ENCODE data around the gene VWF. TPM values are rescaled to one million over a fixed set of nuclear protein-coding genes. Genes with fewer than 3 reads are reported as not detected.

VWF gene
- polyA plus RNA-seq (2013, experiment 1 of 2): 0.07 TPM
- 0.12 TPM for polyA plus RNA-seq (2013, experiment 2 of 2)

DNA sequence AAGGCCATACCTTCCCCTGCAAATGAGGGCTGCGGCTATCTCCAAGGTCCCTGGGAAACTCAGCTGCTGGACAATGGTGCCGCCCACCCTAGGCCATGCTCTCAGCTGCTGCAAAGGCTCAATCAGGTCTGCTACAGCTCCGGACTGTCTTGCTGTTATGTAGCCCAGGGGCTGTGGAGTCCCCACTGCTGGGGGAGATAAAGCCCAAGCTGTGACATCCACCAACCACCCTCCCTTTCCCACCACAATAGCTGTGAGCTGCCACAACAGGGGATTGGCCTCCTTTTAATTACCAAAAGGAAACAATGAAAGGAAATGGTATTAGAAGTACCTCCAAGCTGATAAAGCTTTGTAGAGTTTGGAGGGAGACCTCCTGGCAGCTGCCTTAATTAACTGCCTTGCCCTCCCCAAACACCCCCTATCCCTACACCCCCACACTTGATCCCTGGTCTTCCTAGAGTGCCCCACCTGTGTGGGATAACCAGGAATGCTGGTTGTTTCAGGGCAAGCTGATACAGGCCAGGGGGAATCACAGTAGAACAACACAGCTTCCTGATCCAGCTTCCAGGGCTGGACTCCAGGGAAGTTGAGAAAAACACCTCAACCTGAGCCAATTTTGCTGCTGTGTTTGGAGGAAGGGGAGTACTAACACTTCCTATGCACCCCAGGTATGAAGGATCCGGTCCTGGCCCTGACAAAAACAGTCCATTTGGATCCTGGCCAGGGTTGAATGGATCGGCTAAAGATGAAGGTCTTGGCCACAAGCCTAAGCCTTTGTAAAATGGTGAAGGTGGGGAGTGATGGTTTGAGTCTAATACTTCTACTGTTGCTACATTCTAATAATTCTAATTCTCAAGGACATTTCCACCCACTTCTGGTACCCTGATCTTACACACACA lies at the start of gene VWF:
Gene VWF (minus strand): TSS at position 260 of the 899 bp plus-strand sequence. CDS start 1,474 bp downstream, outside the sequence.
- Histone ChIP-seq H2BK15ac (ENCODE audit: low read depth, poor library complexity, severe bottlenecking) (peak within 1 kb of the TSS; percentile 71), H2BK120ac (ENCODE audit: low read depth, low read length) (no peak within 1 kb of the TSS), H4K8ac (ENCODE audit: low read length) (no peak within 1 kb of the TSS), H4K91ac (ENCODE audit: low read length) (no peak within 1 kb of the TSS), H3K36me3 (ENCODE audit: control insufficient read depth in 1 of 2, insufficient read depth in 2 of 2, low read depth in 1 of 2, low read length in 2 of 2) (no peaks in the 10 kb centered on the region), H3K4me1 (ENCODE audit: control insufficient read depth, insufficient read depth, low read depth, low read length) (peaks cover 10% of the 10 kb centered on the region), H2AFZ (ENCODE audit: low read depth, low read length) (no peak within 1 kb of the TSS), H3K27me3 (ENCODE audit: control insufficient read depth in 1 of 2, insufficient read depth in 1 of 2, low read length in 2 of 2) (peaks cover 0 to 32% of the 10 kb centered on the region in 2 experiments), H3K18ac (ENCODE audit: low read depth in 1 of 2, low read length in 2 of 2) (peak within 1 kb of the TSS in 1 of 2 experiments; percentile 12), H3K79me1 (replicated peaks; ENCODE audit: low read length, poor library complexity, severe bottlenecking) (no peaks in the 10 kb centered on the region), H2BK12ac (ENCODE audit: low read length in 2 of 2) (no peak within 1 kb of the TSS), H3K14ac (ENCODE audit: low read length in 2 of 2) (peak within 1 kb of the TSS in 1 of 2 experiments; percentile 26), H3K9me3 (ENCODE audit: control insufficient read depth, low read length) (no peaks in the 10 kb centered on the region), H3K9ac (ENCODE audit: low read length) (no peak within 1 kb of the TSS), H2AK5ac (ENCODE audit: low read length, severe bottlenecking) (peak within 1 kb of the TSS; percentile 47), H3K4me3 (ENCODE audit: insufficient read depth in 1 of 2, low read depth in 1 of 2, low read length in 2 of 2) (no peak within 1 kb of the TSS), H3K4me2 (ENCODE audit: low read length, poor library complexity, severe bottlenecking) (no peak within 1 kb of the TSS), H3K4ac (ENCODE audit: low read depth in 1 of 2, low read length in 2 of 2) (no peak within 1 kb of the TSS), H2BK5ac (ENCODE audit: low read depth, low read length, poor library complexity, severe bottlenecking) (no peak within 1 kb of the TSS), H3K23ac (ENCODE audit: low read length in 2 of 2) (no peak within 1 kb of the TSS), H3K27ac (ENCODE audit: low read length, poor library complexity, severe bottlenecking) (no peak within 1 kb of the TSS)
- WGBS: 73% methylated on average over 5 of the region's 5 CpGs
- DNase-seq: no peak

GRCh38 chr12:6172862-6173261 lies 48.4 kb upstream of the VWF start:
- WGBS: 85% methylated on average over 3 of the region's 4 CpGs

GRCh38 chr12:6172086-6172485 lies 47.6 kb upstream of the VWF start:
- Histone ChIP-seq H3K27me3 (ENCODE audit: control insufficient read depth in 1 of 2, insufficient read depth in 1 of 2, low read length in 2 of 2) (no peaks in the 10 kb centered on the region), H4K8ac (ENCODE audit: low read length) (no peak overlapping the region), H3K79me1 (replicated peaks; ENCODE audit: low read length, poor library complexity, severe bottlenecking) (no peaks in the 10 kb centered on the region), H2BK120ac (ENCODE audit: low read depth, low read length) (no peak overlapping the region), H2BK5ac (ENCODE audit: low read depth, low read length, poor library complexity, severe bottlenecking) (no peak overlapping the region), H3K9me3 (ENCODE audit: control insufficient read depth, low read length) (no peaks in the 10 kb centered on the region), H2BK15ac (ENCODE audit: low read depth, poor library complexity, severe bottlenecking) (no peak overlapping the region), H4K91ac (ENCODE audit: low read length) (no peak overlapping the region), H3K9ac (ENCODE audit: low read length) (no peak overlapping the region), H3K27ac (ENCODE audit: low read length, poor library complexity, severe bottlenecking) (no peak overlapping the region), H3K18ac (ENCODE audit: low read depth in 1 of 2, low read length in 2 of 2) (no peak overlapping the region), H3K14ac (ENCODE audit: low read length in 2 of 2) (no peak overlapping the region), H3K36me3 (ENCODE audit: control insufficient read depth in 1 of 2, insufficient read depth in 2 of 2, low read depth in 1 of 2, low read length in 2 of 2) (no peaks in the 10 kb centered on the region), H3K4me2 (ENCODE audit: low read length, poor library complexity, severe bottlenecking) (no peak overlapping the region), H3K23ac (ENCODE audit: low read length in 2 of 2) (no peak overlapping the region), H2AFZ (ENCODE audit: low read depth, low read length) (no peak overlapping the region), H3K4me3 (ENCODE audit: insufficient read depth in 1 of 2, low read depth in 1 of 2, low read length in 2 of 2) (no peak overlapping the region), H2BK12ac (ENCODE audit: low read length in 2 of 2) (peak overlapping the region in 1 of 2 experiments; percentile 23), H3K4ac (ENCODE audit: low read depth in 1 of 2, low read length in 2 of 2) (no peak overlapping the region), H3K4me1 (ENCODE audit: control insufficient read depth, insufficient read depth, low read depth, low read length) (peaks cover 9% of the 10 kb centered on the region), H2AK5ac (ENCODE audit: low read length, severe bottlenecking) (no peak overlapping the region)
- no peak for DNase-seq
- 96% methylated on average over 15 of the region's 15 CpGs for WGBS

More at GRCh38 chr12:6172862-6173261, 48.4 kb upstream of the VWF start:
- Histone ChIP-seq H3K79me1 (replicated peaks; ENCODE audit: low read length, poor library complexity, severe bottlenecking) (no peaks in the 10 kb centered on the region), H4K91ac (ENCODE audit: low read length) (no peak overlapping the region), H2BK15ac (ENCODE audit: low read depth, poor library complexity, severe bottlenecking) (no peak overlapping the region), H3K14ac (ENCODE audit: low read length in 2 of 2) (no peak overlapping the region), H3K4me3 (ENCODE audit: insufficient read depth in 1 of 2, low read depth in 1 of 2, low read length in 2 of 2) (no peak overlapping the region), H4K8ac (ENCODE audit: low read length) (no peak overlapping the region), H3K27ac (ENCODE audit: low read length, poor library complexity, severe bottlenecking) (no peak overlapping the region), H3K36me3 (ENCODE audit: control insufficient read depth in 1 of 2, insufficient read depth in 2 of 2, low read depth in 1 of 2, low read length in 2 of 2) (no peaks in the 10 kb centered on the region), H3K4me1 (ENCODE audit: control insufficient read depth, insufficient read depth, low read depth, low read length) (peaks cover 5% of the 10 kb centered on the region), H3K23ac (ENCODE audit: low read length in 2 of 2) (no peak overlapping the region), H3K4me2 (ENCODE audit: low read length, poor library complexity, severe bottlenecking) (no peak overlapping the region), H2BK12ac (ENCODE audit: low read length in 2 of 2) (no peak overlapping the region), H3K9ac (ENCODE audit: low read length) (no peak overlapping the region), H3K27me3 (ENCODE audit: control insufficient read depth in 1 of 2, insufficient read depth in 1 of 2, low read length in 2 of 2) (no peaks in the 10 kb centered on the region), H2AK5ac (ENCODE audit: low read length, severe bottlenecking) (no peak overlapping the region), H3K18ac (ENCODE audit: low read depth in 1 of 2, low read length in 2 of 2) (no peak overlapping the region), H2BK120ac (ENCODE audit: low read depth, low read length) (no peak overlapping the region), H2AFZ (ENCODE audit: low read depth, low read length) (no peak overlapping the region), H3K4ac (ENCODE audit: low read depth in 1 of 2, low read length in 2 of 2) (no peak overlapping the region), H3K9me3 (ENCODE audit: control insufficient read depth, low read length) (no peaks in the 10 kb centered on the region), H2BK5ac (ENCODE audit: low read depth, low read length, poor library complexity, severe bottlenecking) (no peak overlapping the region)
- DNase-seq: no peak

- peak overlapping the region; percentile 43 to 76 for H3K4ac ChIP-seq (ENCODE audit: low read depth in 1 of 2, low read length in 2 of 2)
- H4K91ac ChIP-seq (ENCODE audit: low read length): peak overlapping the region; percentile 10
- H4K8ac ChIP-seq (ENCODE audit: low read length): peak overlapping the region; percentile 55
- H2BK15ac ChIP-seq (ENCODE audit: low read depth, poor library complexity, severe bottlenecking): no peak overlapping the region
- H2BK5ac ChIP-seq (ENCODE audit: low read depth, low read length, poor library complexity, severe bottlenecking): no peak overlapping the region
- DNase-seq: no peak
- peak overlapping the region in 1 of 2 experiments; percentile 29 for H3K4me3 ChIP-seq (ENCODE audit: insufficient read depth in 1 of 2, low read depth in 1 of 2, low read length in 2 of 2)
- no peaks in the 10 kb centered on the region for H3K36me3 ChIP-seq (ENCODE audit: control insufficient read depth in 1 of 2, insufficient read depth in 2 of 2, low read depth in 1 of 2, low read length in 2 of 2)
- no peak overlapping the region for H3K4me2 ChIP-seq (ENCODE audit: low read length, poor library complexity, severe bottlenecking)
- peaks cover 13% of the 10 kb centered on the region for H3K4me1 ChIP-seq (ENCODE audit: control insufficient read depth, insufficient read depth, low read depth, low read length)
- H3K18ac ChIP-seq (ENCODE audit: low read depth in 1 of 2, low read length in 2 of 2): peak overlapping the region in 1 of 2 experiments; percentile 50
- H3K27ac ChIP-seq (ENCODE audit: low read length, poor library complexity, severe bottlenecking): no peak overlapping the region
- no peaks in the 10 kb centered on the region for H3K79me1 ChIP-seq (replicated peaks; ENCODE audit: low read length, poor library complexity, severe bottlenecking)
- H3K9ac ChIP-seq (ENCODE audit: low read length): no peak overlapping the region
- no peaks in the 10 kb centered on the region for H3K27me3 ChIP-seq (ENCODE audit: control insufficient read depth in 1 of 2, insufficient read depth in 1 of 2, low read length in 2 of 2)
- no peak overlapping the region for H2AFZ ChIP-seq (ENCODE audit: low read depth, low read length)
- no peak overlapping the region for H3K23ac ChIP-seq (ENCODE audit: low read length in 2 of 2)
- H2AK5ac ChIP-seq (ENCODE audit: low read length, severe bottlenecking): peak overlapping the region; percentile 24
- peak overlapping the region in 1 of 2 experiments; percentile 59 for H2BK12ac ChIP-seq (ENCODE audit: low read length in 2 of 2)
- no peak overlapping the region for H2BK120ac ChIP-seq (ENCODE audit: low read depth, low read length)
- H3K14ac ChIP-seq (ENCODE audit: low read length in 2 of 2): peak overlapping the region in 1 of 2 experiments; percentile 48
- H3K9me3 ChIP-seq (ENCODE audit: control insufficient read depth, low read length): no peaks in the 10 kb centered on the region
- WGBS: 94% methylated on average over 21 of the region's 21 CpGs
Measured at GRCh38 chr12:6171409-6172015, 47.0 kb upstream of the VWF start.

Measured in mesenchymal stem cell (in vitro differentiated cells and primary cell).